Fibroblast of skin of abdomen (primary cell): Measurements from ENCODE around the gene DENND1A.

ENCODE experiments used
- DNase-seq: peaks from one replicate; pipeline ENCODE4 v3.0.0-alpha.2; 2013

Gene DENND1A

DNA sequence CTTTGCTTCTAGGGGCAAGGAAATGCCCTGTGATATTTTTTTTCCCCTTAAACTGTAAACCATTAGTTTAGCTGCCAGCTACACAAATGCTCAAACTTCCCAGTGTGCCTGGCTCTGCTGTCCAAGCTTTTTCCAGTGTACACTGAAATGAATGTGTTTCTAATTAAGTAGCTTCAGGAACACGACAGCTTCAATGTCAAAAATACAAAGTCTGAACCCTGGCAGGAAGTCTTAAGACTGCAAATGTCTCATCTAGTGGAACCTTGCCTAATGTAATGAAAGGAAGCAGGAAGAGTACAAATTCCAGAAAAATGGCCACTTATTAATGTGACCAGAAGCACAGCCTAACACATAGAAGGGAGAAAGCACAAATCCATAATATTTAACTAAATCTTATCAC lies 318.7 kb downstream of the DENND1A start:
- peak; percentile 63 for DNase-seq

DNA sequence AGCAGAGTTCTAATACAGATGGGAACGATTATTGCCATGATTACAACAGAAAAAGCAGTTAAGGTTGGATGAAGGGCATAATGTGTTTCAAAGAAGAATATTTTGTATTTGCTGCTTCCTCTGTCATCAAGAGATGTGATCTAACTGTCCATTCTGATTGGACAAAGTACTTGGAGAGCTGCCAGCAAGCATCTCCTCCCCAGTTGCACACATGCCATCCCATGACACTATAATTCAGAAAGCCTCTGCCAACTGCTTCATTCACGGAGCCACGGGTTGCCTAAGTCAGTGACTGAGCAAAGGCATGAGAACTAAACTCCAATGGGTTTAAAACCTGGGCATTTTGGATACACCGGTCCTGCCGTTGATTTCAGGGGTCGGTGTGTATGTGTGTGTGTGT lies 320.1 kb downstream of the DENND1A start:
- no peak for DNase-seq

DNA sequence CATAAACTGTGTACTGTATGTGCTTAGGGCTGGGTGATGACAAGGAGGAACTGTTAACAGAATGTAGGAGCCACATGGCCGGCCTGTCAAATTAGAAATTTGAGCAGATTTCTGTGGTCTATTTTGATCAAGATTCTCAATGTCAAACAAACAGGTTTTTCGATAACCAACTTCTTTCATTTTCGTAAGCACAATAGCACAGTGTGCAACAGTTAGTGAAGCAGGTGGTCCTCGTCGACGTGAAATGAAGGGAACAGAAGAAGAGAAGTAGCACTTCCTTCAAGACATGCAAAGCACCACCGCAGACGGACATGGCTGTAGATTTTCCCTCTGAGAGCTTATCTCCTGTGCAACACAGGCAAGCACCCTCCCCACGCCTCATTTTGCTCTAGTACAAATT lies 321.8 kb downstream of the DENND1A start:
- no peak for DNase-seq

DNA sequence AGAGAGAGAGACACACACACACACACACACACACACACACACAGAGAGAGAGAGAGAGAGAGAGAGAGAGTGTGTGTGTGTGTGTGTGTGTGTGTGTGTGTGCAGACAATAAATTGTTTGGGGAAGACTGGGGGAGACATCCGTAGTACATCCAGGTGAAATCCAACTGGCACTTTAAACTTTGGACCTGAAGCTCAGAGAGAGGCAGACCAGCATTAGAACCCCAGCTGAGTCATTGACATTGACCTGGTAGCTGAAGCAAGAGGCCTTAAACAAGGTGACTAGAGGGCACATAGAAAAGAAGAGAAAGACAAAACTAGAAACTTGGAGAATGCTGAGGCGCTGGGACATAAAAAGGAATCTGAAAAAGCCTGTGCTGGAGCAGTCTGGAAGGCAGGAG lies 322.4 kb downstream of the DENND1A start:
- no peak for DNase-seq

DNA sequence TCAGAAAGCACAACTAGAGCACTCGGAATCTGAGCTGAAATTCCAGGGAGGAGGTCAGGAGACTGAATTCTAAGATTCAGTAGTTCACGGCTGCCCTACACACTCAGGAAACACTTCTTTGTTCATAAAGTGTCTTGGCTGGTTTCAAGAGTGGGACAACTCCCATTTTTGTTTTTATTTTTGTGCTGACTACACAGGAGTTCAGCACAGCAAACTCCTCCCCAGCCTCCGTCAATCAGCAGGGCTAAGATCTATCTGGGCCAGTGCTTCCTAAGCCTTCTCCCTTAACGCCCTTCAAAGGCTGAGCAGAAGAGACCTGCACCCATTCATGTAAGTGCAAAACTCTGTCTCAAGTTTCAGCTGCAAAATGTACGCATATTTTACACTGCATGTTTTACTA lies 323.8 kb downstream of the DENND1A start:
- no peak for DNase-seq

DNA sequence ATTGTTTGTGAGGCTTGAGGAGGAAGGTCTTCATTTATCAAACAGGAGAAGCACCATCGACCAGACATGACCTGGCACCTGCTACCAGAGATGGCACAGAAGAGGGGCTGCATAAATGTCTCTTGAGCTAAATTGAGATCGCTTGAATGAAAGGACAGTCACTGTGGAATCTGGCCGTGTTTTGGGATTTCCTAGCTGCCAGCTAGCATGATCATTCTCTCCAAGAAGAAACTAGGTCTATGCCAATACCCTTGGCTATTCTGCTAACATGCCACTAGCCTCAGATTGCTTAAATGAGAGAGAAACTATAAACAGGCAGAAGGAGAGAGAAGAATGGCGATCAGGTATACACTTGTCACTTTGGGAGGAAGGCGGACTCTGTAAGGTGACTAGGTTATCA lies 324.6 kb downstream of the DENND1A start:
- no peak for DNase-seq

DNA sequence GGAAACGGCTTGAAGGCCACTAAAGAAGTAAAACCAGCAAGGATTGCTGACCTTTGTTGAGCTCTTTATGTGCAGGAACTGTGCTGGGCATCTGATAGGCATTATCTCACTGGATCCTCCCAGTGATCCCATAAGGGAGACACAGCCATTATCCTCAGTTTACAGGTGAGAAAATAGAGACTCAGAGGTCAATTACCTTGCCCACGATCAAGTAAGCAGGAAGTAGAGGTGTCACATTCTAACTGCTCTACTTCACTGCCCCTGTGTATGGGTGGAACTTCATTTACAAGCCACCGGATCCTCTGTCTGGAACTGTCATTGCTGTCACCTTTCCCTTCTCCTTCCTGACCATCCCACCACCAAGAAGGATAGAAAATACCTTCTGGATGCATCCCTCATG lies 325.1 kb downstream of the DENND1A start:
- DNase-seq, result no peak

DNA sequence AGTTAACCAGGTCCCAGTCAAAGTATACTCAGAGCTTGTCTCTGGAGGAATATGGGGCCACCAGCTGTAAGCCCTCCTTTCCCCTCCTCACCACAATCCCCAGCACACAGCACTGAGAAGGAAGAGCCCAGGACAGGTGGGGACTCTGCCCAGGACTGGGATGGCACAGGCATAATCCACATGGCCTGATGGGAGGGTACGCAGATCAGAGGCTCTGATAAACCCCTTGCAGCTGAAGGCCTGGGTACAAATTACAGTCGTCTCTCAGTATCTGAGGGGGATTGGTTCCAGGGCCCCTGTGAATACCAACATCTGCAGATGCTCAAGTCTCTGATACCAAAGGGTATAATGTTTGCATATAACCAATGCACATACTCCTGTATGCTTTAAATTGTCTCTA lies 328.1 kb downstream of the DENND1A start:
- no peak for DNase-seq

DNA sequence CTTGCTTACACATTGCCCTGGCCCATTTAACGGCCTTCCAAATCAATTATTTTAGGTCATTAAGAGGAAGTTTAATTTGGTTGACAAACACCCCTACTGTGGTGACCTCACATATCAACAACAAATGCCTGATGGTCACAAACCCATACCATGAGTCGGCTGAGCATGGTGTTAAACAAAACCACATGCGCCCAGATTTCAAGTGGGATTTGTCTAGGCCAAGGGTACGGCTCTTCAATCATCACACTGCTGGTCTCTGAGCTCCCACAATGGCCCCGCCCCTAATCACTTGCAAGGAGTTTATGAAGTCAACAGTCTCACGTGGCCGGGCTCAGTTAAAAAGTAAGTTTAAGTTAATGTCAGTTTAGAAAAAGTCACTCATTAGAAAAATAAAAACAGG lies 330.1 kb downstream of the DENND1A start:
- DNase-seq, result peak; percentile 48

DNA sequence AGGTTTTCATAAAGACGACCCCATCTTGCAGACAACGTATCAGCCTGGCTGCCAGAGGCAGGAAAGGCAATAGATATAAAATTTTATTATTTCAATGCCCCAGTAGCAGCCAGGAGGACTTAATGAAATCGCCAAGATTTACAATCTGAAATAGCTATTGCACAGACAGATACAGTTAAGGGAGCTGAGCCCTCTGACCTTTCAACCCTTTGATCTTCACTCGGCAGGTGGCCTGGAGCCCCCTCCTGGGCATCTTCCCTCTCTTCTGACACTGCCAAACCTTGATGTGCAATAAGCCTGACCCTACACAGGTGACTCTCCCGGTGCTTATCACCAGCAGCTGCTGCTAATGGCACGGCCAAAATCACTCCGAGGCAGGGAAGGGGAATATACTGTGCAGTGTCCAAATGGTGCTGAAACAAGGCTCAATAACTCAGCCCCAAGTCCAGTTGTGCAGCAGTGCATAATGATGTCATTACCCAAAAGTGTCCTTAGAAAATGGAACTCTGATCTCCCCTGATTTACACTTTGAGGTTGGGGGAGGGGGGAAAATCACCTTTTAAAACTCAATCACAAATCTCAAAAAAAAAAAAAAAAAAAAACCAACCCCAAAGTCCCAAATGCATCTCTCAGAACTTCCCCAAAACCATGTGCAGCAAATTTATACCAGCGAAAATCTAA lies 331.9 kb downstream of the DENND1A start:
- no peak for DNase-seq

DNA sequence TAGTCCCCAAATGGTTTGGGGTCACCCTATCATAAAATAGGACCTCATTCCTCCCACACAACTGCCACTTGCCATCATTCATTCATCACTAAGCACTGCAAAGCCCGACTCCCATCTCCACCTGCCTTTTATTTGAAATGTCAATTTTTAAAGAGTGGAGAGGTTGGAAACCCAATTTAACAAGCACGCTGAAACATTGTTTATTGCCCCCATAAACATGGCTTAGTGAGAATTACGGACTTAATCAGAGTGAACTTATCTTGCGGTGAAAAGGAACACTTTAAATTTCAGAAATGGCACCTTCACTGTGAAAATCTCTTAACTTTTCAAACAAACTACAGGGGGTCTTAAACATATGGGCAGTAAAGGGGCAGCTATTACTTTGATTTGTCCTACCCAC lies 332.9 kb downstream of the DENND1A start:
- DNase-seq, result no peak

DNA sequence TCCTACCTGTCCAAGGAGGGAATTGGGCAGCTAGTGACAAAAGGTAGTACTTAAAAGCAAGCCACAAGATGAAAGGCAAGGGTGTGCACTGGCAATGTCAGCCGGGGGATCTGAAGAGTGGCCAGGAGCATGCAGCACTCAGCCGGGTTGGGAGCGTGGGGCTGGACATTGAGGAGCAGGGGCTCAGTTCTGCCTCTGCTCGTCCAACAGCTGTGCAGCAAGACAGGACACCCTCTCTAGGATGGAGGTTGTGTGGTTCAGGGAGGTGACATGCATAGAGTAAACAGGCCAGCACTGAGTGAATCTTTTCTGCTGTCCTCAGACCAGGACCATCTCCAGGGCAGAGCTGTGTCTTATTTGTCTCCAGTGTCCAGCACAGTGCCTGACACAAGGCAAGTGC lies 338.6 kb downstream of the DENND1A start:
- DNase-seq, result no peak

DNA sequence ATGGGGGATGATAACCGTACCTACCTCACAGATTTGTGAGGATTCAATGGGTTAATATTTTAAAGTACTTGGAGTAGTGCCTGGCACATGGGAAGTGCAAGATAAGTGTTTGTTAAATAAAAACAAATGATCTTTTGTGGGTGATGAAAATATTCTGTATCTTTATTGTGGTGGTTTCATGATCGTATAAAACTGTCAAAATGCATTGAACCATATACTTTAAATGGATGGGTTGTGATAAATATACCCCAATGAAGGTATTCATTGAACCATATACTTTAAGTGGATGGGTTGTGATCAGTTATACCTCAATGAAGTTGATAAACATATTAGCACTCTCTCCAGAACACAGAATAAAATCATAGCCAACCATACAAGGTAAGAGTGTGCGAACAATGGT lies 339.4 kb downstream of the DENND1A start:
- no peak for DNase-seq

DNA sequence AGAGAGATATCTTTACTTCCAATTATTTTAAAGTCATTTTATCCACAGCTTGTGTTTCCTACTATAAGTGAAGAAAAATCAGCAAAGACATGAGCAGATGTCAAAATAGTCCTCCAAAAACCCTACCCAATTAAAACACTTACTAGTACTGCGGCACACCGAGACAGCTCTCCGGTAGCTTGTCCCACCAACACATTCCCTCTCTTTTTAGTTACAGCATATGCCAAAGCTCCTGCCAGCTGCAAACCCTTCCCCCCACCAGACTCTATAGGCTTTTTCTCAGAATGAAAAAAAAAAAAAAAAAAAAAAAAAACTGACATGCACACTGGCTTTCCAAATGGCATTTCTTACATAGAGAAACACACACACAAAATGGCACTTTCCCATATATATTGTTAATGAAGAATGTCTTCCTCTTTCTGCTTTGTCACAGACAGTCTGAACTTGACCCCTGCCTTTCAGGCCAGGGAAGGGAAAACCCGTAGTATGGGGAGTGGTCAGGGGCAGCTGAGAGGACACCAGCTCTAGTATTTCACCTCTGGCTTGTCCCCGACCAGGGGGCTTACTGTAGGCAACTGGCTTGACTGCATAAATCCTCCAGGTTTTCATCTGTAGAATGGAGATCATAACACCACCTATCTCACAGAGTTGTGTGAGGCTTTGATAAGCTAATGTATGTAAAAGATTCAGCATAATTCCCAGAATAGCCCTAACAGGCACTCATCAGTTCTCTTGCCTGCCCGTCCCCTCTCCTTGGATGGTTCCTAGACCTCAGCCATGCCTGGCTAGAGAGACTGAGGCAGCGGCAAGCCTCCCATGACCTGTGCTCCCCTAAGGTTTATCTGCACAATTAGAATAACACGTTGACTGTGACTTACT lies 340.3 kb downstream of the DENND1A start:
- no peak for DNase-seq

DNA sequence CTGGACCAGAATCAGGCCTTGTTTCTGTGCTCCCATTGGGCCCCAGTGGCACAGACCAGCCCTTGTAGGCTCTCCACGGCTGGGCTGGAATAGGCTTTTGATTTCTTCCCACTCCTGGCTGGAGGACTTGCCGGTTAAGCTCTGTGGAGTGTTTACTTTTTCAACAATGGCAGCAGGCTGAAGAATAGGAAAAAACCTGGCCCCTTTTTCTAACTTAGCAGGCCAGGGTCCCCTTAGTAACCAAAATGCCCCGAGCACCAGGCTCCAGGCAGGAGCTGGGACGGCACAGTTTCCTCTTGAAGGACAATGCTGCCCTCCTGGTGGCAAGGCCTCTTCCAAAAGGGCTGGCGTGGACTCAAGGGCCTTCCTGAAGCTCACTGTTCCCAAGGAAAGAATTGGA lies 343.7 kb downstream of the DENND1A start:
- DNase-seq, result no peak

DNA sequence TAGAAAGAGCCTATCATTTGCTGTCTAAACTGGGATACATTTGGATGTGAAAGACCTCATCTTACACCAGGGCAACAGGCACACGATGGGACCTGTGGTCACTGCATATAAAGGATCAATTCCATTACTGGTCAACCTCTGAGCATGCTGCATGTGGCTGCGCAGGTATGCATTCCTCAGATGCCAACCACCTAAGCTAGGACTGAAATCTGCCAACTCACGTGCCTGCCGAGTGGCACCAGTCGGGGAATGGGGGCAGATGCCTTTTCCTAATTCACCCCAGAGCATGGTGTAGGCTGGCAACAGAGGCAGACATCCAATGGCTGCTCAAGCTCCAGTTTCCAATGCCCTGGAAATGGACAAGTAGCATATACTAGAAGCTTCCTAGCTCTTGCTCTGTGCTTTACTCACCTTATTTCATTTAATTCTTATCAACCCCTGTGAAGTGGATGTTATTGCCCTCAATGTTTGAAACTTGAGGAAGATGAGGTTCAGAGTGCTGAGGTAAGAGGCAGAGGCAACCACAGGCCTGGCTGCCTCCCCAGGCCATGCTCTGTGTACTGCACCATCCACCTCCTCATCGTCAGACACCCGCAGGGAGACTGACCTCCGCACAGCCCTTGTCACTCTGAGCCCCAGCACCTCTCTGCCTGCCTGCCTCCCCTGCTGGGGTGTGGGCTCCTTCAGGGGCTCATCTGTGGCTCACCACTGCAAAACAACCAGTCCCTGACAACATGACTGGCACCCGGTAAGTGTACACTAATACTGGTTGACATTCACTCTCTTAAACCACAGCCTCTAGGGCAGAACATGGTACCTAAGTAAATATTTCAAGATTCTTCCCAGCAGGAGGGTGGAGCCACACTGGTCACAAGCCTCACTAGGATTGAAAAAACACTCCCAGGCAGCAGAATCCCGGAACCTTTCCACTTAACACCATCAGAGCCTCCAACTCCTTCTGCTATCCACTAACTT lies 345.4 kb downstream of the DENND1A start:
- no peak for DNase-seq

DNA sequence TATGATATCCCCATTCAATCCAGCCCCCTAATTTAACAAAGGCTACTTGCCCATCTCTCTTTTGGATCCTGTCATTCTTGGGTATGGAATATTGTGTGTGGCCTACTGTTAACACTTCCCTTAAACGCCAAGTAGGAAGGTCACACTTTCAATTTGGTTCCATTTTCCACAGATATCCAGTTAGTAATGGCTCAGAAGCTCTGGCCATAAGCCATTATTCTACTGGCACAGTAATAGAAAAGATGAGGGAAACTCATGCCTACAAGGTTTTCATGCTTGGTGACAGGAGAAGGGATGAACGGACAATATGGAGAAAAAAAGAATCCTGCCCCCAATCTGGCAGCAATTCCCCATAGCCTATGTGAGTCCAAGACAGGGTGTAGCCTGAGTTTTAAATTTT lies 346.3 kb downstream of the DENND1A start:
- no peak for DNase-seq

DNA sequence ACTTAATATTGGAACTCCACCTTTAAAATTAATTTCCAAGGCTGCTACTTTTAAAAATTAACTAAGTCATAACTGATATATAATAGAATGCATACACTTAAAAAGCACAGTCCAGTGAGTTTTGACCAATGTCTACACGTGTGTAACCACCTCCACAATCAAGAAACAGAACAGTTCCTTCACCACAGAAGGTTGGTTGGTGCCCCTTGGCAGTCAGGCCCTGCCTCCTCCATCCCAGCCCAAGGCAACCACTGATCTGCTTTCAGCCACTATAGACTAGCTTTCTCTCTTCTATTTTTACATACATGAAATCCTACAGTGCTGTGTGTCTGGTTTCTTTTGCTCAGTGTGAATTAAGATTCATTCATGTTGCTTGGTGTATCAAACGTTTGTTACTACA lies 358.7 kb downstream of the DENND1A start:
- DNase-seq, result no peak

DNA sequence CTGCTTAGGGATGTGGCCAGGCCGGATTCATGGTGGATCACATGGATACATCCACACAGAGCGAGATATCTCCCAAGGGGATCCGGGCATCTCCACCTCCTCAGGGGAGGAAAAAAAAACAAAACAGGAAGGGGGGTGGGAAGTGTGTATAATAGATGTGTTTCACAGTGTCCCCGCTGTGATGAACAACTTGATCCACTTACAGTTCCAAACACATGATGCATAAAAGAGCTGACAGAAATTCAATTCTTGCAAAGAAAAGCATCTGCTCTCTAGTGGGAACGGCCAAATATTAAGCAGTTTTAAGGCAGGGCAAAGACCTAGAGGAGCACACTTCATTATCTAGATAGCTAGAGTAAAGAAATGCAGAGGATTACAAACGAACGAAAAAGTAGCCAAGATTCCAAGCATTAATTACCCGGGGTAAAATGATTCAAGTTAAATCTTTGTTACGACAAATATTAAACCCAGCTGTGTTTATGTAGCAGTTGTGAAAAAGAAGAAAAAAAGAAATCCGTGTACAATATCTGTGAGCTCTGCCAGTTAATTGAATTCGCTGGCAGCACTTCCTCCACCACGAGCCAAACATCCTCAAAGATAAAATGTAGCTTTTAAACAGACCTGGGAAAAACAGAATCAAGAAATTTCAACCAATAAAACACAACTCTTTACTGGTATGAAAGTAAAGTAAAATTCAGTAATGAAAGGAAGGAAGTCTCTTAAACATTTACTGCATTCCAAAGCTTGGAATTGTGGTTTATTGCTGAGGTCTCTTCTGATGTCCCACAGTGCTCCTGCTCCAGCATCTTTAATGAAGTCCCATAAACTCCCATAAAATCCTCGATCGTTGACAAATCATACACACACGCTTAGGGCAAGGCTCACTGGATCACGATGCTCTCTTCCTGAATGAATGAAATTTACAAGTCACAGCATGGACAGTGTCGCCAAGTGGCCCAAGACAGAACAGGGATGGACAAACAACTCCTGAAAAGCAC lies 360.9 kb downstream of the DENND1A start:
- peak; percentile 65 for DNase-seq

DNA sequence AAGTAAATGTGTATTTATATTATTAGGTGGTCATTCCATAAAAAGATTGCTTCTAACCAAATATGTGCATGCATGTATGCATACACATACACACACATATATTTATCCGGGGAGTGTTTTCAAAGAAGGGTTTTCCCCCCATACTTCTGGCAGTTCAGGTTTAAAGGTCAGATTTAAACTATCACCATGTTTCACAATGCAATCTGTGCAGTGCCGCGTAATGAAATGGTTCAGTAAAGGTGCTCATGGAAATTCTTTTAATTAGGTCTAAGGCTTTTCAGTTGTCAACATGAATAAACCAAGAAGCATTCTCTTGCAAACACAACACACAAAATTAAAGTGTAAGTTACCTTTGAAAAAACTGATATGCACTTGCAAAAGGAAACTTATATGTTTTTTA lies 362.9 kb downstream of the DENND1A start:
- no peak for DNase-seq

DNA sequence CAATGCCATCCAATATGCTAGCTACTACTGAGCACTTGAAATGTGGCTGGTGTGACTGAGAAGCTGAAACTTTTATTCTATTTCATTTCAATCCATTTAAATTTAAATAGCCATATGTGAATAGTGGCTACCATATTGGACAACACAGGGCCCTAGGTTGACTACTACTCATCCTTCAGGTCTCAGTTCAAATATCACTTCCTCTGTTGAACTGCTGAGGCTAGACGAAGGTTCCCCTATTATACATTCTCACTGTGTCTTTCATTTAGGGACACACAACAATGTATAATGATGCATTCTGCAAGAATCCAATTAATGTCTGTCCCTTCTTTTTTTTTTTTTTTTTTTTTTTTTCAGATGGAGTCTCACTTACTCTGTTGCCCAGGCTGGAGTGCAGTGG lies 365.3 kb downstream of the DENND1A start:
- no peak for DNase-seq

DNA sequence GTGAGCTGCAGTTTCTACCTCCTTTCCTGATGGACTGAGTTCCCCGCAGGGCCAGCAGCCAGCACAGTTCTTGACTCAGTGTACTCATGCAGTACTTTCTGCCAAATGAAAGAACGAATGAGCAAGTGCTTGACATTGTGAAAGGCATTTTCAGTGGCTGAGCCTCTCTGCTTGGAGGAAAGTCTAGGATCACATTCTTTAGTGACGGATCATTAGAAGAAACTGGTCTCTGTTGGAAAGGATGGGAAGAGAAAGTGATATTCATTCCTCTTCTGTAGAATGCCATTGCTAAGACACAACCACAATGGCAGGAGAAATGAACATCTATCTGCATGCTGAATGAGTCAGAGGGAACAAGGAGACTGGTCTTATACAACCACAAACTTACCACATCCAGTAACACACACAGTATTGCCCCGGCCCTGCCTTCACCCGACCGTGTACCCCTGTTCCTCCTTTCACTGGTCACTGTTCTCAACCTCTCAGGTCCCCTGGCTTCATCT lies 367.0 kb downstream of the DENND1A start:
- peak; percentile 95 for DNase-seq
